ENCODE results near the gene RGS16.

RGS16 gene

GRCh38 chr1:182629499-182630096 lies 25.4 kb upstream of the RGS16 start:
- DNase-seq (ENCODE audit: low spot score): peak; percentile 70

- no peak for DNase-seq (ENCODE audit: low spot score)
Observed at GRCh38 chr1:182629080-182629479, 24.9 kb upstream of the RGS16 start.

GRCh38 chr1:182628657-182629056 lies 24.5 kb upstream of the RGS16 start:
- DNase-seq (ENCODE audit: low spot score): no peak

GRCh38 chr1:182627622-182628021 lies 23.4 kb upstream of the RGS16 start:
- DNase-seq (ENCODE audit: low spot score): no peak

- DNase-seq (ENCODE audit: low spot score): no peak
Observed at GRCh38 chr1:182626527-182626926, 22.3 kb upstream of the RGS16 start.

GRCh38 chr1:182625719-182626504 lies 21.7 kb upstream of the RGS16 start:
- DNase-seq (ENCODE audit: low spot score): no peak

- DNase-seq (ENCODE audit: low spot score): no peak
Observed at GRCh38 chr1:182625024-182625423, 20.8 kb upstream of the RGS16 start.

GRCh38 chr1:182624577-182624976 lies 20.4 kb upstream of the RGS16 start:
- no peak for DNase-seq (ENCODE audit: low spot score)

- DNase-seq (ENCODE audit: low spot score): no peak
Observed at GRCh38 chr1:182622901-182623528, 18.8 kb upstream of the RGS16 start.

- DNase-seq (ENCODE audit: low spot score): no peak
Observed at GRCh38 chr1:182621906-182622305, 17.7 kb upstream of the RGS16 start.

- no peak for DNase-seq (ENCODE audit: low spot score)
Observed at GRCh38 chr1:182620924-182621585, 16.9 kb upstream of the RGS16 start.

- no peak for DNase-seq (ENCODE audit: low spot score)
Observed at GRCh38 chr1:182617734-182618351, 13.7 kb upstream of the RGS16 start.

- no peak for DNase-seq (ENCODE audit: low spot score)
Observed at GRCh38 chr1:182617014-182617429, 12.8 kb upstream of the RGS16 start.

GRCh38 chr1:182616130-182617013 lies 12.2 kb upstream of the RGS16 start:
- peak; percentile 90 for DNase-seq (ENCODE audit: low spot score)

GRCh38 chr1:182615468-182616129 lies 11.4 kb upstream of the RGS16 start:
- no peak for DNase-seq (ENCODE audit: low spot score)

- DNase-seq (ENCODE audit: low spot score): no peak
Observed at GRCh38 chr1:182614796-182615454, 10.7 kb upstream of the RGS16 start.

- DNase-seq (ENCODE audit: low spot score): no peak
Observed at GRCh38 chr1:182611787-182612186, 7.6 kb upstream of the RGS16 start.

GRCh38 chr1:182611326-182611725 lies 7.1 kb upstream of the RGS16 start:
- DNase-seq (ENCODE audit: low spot score): no peak

- no peak for DNase-seq (ENCODE audit: low spot score)
Observed at GRCh38 chr1:182610606-182611194, 6.5 kb upstream of the RGS16 start.

All from CD4-positive, alpha-beta T cell treated with Interleukin-2 at 100 ng/mL for 4 hours (primary cell).